22Rv1 (cell line): ENCODE data around the gene ALKBH5.

ENCODE experiments used
- CTCF ChIP-seq: fragments of 450-650 bp; IDR thresholded peaks from 2 replicates; pipeline ENCODE4 v1.5.1; 2017; ENCODE audit warnings: mild to moderate bottlenecking
- ZFX ChIP-seq: fragments of 450-650 bp; IDR thresholded peaks from 2 replicates; pipeline ENCODE4 v1.6.1; 2017; ENCODE audit warnings: antibody characterized with exemption, borderline replicate concordance

- TF ChIP-seq CTCF, result no peak
- no peak for TF ChIP-seq ZFX
Measured at GRCh38 chr17:18184143-18185031, 759 bp downstream of the ALKBH5 start.
